ENCODE data around the gene WDR74.

Gene WDR74

DNA sequence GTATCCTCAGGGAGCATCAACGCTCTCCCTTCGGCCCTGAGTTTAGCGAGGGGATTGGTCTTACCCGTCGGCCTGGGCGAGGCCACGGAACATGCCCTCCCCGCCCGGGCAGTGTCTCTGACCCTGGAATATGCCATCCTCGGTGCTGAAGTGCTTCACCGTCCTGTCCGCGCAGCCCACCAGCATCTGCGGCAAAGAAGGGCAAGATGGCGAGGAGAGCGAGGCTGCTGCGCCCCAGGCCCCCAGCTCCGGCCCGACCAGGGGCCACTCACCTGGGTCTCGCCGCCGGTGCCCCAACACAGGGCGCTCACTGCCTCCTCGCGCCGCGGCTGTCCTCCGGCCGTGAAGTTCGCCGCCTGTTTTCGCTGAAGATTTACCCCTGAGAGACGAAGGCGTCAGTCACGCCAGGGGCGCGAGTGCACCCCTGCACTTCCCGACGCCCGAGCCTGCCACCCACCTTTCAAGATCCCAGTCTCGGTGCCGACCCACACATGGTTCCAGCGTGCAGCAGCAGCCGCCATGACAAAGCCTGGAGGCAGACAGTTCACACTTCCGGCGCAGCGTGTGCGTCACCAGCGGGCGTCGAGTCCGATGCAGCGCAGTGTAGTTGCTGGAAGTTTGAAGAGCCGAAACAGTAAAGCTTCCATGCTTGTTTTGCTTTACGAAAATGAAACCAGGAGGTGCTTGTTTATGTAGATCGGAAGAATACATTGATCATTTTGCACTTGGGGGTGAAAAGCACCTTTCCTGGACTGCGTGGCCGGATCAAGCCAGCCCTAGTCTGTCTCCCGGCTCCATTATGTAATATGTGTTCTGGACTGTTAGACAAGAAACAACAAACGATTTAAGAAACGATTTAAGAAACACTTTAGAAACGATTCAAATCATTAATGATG lies at the start of gene WDR74:
Gene WDR74, minus strand, starts transcription at position 541 of the 896 bp plus-strand sequence. Its CDS starts 20 bp downstream, at position 521.
- Histone ChIP-seq H3K4me3 (ENCODE audit: low read length) (peak within 1 kb of the TSS; percentile 96), H3K4me1 (ENCODE audit: control insufficient read depth, insufficient read depth, low read length) (peaks cover 12% of the 10 kb centered on the region), H3K9ac (ENCODE audit: low read length) (peak within 1 kb of the TSS; percentile 77), H3K36me3 (ENCODE audit: control insufficient read depth, insufficient read depth, low read length) (peaks cover 9% of the 10 kb centered on the region), H3K27ac (ENCODE audit: low read depth, low read length) (peak within 1 kb of the TSS; percentile 100), H3K27me3 (ENCODE audit: control insufficient read depth, insufficient read depth, low read length) (no peaks in the 10 kb centered on the region)

DNA sequence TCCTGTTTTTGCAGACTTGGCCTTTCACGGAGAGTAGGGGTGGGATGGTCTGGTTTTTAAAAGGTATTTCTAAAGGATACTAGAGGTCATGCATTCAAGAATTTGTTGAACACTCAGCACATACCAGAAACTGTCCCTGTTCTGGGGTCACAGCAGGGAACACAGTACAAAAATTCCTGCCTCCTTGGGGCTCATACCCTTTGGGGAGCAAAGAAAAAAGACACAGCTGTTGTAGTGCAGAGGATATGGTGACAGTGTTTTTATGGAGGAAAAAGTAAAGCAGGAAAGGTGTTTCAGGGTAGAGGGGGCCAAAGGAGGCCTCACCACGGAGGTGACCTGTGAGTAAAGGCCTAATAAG lies 49.7 kb upstream of the WDR74 start:
- Histone ChIP-seq H3K27ac (ENCODE audit: low read depth, low read length) (no peak overlapping the region), H3K4me1 (ENCODE audit: control insufficient read depth, insufficient read depth, low read length) (no peaks in the 10 kb centered on the region), H3K4me3 (ENCODE audit: low read length) (no peak overlapping the region), H3K36me3 (ENCODE audit: control insufficient read depth, insufficient read depth, low read length) (peaks cover 43% of the 10 kb centered on the region), H3K27me3 (ENCODE audit: control insufficient read depth, insufficient read depth, low read length) (no peaks in the 10 kb centered on the region), H3K9ac (ENCODE audit: low read length) (no peak overlapping the region)

- H3K27me3 ChIP-seq (ENCODE audit: control insufficient read depth, insufficient read depth, low read length): no peaks in the 10 kb centered on the region
Observed at GRCh38 chr11:62888406-62888805, 49.0 kb upstream of the WDR74 start.

DNA sequence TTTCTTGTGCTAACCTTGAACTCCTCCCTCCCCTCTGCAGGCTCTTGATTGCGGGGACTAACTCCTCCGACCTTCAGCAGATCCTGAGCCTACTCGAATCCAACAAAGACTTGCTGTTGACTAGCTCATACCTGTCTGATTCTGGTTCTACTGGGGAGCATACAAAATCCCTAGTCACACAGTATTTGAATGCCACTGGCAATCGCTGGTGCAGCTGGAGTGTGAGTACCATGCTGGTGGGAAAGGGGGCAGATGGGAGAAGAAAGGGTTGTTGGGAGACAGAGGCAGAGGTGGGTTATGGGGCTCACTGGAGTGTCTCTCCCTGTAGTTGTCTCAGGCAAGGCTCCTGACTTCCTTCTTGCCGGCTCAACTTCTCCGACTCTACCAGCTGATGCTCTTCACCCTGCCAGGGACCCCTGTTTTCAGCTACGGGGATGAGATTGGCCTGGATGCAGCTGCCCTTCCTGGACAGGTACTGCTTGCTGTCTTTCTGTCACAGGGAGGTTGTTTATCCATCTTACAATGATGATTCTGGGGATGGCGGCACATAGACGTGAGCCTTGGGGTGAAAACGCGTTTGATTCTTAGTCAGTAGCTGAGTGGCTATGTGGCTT lies 45.9 kb upstream of the WDR74 start:
- peaks cover 20% of the 10 kb centered on the region for H3K4me1 ChIP-seq (ENCODE audit: control insufficient read depth, insufficient read depth, low read length)

More at GRCh38 chr11:62888406-62888805, 49.0 kb upstream of the WDR74 start:
- Histone ChIP-seq H3K36me3 (ENCODE audit: control insufficient read depth, insufficient read depth, low read length) (peaks cover 49% of the 10 kb centered on the region), H3K27ac (ENCODE audit: low read depth, low read length) (no peak overlapping the region), H3K4me3 (ENCODE audit: low read length) (no peak overlapping the region), H3K4me1 (ENCODE audit: control insufficient read depth, insufficient read depth, low read length) (peaks cover 6% of the 10 kb centered on the region), H3K9ac (ENCODE audit: low read length) (no peak overlapping the region)

GRCh38 chr11:62883673-62884072 lies 44.3 kb upstream of the WDR74 start:
- H3K4me1 ChIP-seq (ENCODE audit: control insufficient read depth, insufficient read depth, low read length): peaks cover 31% of the 10 kb centered on the region
- peaks cover 3% of the 10 kb centered on the region for H3K27me3 ChIP-seq (ENCODE audit: control insufficient read depth, insufficient read depth, low read length)
- H3K36me3 ChIP-seq (ENCODE audit: control insufficient read depth, insufficient read depth, low read length): peaks cover 45% of the 10 kb centered on the region
- no peak overlapping the region for H3K4me3 ChIP-seq (ENCODE audit: low read length)
- H3K27ac ChIP-seq (ENCODE audit: low read depth, low read length): no peak overlapping the region
- H3K9ac ChIP-seq (ENCODE audit: low read length): no peak overlapping the region

More for the DNA sequence above, 45.9 kb upstream of the WDR74 start:
- no peak overlapping the region for H3K9ac ChIP-seq (ENCODE audit: low read length)
- no peak overlapping the region for H3K4me3 ChIP-seq (ENCODE audit: low read length)
- H3K36me3 ChIP-seq (ENCODE audit: control insufficient read depth, insufficient read depth, low read length): peaks cover 53% of the 10 kb centered on the region
- H3K27ac ChIP-seq (ENCODE audit: low read depth, low read length): no peak overlapping the region
- peaks cover 3% of the 10 kb centered on the region for H3K27me3 ChIP-seq (ENCODE audit: control insufficient read depth, insufficient read depth, low read length)

DNA sequence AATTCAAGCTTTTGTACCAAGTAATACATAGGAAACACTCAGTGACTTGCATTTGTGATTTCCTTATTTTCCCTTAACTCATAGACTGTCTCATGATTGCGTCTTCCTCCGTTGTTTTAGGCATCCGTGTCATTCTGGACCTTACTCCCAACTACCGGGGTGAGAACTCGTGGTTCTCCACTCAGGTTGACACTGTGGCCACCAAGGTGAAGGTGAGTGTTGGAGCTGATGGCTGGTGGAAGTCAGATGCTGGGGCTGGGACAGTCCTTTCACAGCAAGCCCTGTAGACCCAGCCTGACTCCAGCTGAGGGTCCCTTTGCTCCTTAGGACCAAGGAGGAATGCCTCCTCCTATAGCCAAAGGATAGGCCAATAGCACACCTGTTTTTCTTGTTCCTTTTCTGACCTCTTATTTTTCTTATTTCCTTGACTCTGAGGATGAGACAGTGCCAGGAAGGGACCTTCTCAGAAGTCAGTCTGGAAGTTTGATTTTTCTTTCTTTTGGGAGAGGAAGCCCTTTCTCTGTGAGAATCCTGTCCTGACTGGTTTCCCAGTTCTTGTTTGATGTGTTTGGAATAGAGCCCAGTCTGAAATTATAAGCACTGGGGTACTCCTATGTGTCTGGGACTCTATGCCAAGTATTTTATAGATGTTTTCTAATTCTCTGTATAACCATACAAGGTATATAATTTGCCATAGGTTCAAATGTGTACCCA lies 43.6 kb upstream of the WDR74 start:
- no peak overlapping the region for H3K4me3 ChIP-seq (ENCODE audit: low read length)
- no peak overlapping the region for H3K27ac ChIP-seq (ENCODE audit: low read depth, low read length)
- H3K4me1 ChIP-seq (ENCODE audit: control insufficient read depth, insufficient read depth, low read length): peaks cover 31% of the 10 kb centered on the region
- no peak overlapping the region for H3K9ac ChIP-seq (ENCODE audit: low read length)
- H3K36me3 ChIP-seq (ENCODE audit: control insufficient read depth, insufficient read depth, low read length): peaks cover 37% of the 10 kb centered on the region
- peaks cover 3% of the 10 kb centered on the region for H3K27me3 ChIP-seq (ENCODE audit: control insufficient read depth, insufficient read depth, low read length)

DNA sequence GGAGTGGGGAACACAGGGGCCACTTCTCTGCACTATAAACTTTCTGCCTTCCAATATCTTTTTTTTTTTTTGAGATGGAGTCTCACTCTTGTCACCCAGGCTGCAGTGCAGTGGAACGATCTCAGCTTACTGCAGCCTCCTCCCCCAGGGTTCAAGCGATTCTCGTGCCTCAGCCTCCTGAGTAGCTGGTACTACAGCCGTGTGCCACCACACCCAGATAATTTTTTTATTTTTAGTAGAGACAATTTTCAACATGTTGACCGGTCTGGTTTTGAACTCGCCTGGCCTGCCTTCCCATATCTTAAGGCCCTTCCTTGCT lies 43.0 kb upstream of the WDR74 start:
- Histone ChIP-seq H3K27me3 (ENCODE audit: control insufficient read depth, insufficient read depth, low read length) (peaks cover 3% of the 10 kb centered on the region), H3K9ac (ENCODE audit: low read length) (no peak overlapping the region), H3K27ac (ENCODE audit: low read depth, low read length) (peak overlapping the region; percentile 99), H3K4me1 (ENCODE audit: control insufficient read depth, insufficient read depth, low read length) (peaks cover 31% of the 10 kb centered on the region), H3K36me3 (ENCODE audit: control insufficient read depth, insufficient read depth, low read length) (peaks cover 34% of the 10 kb centered on the region), H3K4me3 (ENCODE audit: low read length) (peak overlapping the region; percentile 100)

- Histone ChIP-seq H3K36me3 (ENCODE audit: control insufficient read depth, insufficient read depth, low read length) (peaks cover 30% of the 10 kb centered on the region), H3K27me3 (ENCODE audit: control insufficient read depth, insufficient read depth, low read length) (peaks cover 3% of the 10 kb centered on the region), H3K9ac (ENCODE audit: low read length) (peak overlapping the region; percentile 99), H3K27ac (ENCODE audit: low read depth, low read length) (peak overlapping the region; percentile 99), H3K4me1 (ENCODE audit: control insufficient read depth, insufficient read depth, low read length) (peaks cover 31% of the 10 kb centered on the region), H3K4me3 (ENCODE audit: low read length) (peak overlapping the region; percentile 100)
Observed at GRCh38 chr11:62881579-62882430, 42.4 kb upstream of the WDR74 start.

DNA sequence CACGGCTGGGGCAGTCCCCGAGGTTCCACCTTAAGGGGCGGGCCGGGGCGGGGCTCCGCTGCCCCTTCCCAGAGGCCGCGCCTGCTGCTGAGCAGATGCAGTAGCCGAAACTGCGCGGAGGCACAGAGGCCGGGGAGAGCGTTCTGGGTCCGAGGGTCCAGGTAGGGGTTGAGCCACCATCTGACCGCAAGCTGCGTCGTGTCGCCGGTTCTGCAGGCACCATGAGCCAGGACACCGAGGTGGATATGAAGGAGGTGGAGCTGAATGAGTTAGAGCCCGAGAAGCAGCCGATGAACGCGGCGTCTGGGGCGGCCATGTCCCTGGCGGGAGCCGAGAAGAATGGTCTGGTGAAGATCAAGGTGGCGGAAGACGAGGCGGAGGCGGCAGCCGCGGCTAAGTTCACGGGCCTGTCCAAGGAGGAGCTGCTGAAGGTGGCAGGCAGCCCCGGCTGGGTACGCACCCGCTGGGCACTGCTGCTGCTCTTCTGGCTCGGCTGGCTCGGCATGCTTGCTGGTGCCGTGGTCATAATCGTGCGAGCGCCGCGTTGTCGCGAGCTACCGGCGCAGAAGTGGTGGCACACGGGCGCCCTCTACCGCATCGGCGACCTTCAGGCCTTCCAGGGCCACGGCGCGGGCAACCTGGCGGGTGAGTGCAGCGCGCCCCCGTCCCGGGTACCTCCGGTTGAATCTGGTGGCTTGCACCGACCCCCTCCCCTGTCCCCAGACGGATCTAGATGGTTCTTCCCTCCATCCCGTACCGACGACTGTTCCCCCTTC lies 41.6 kb upstream of the WDR74 start, which contains the start of gene SLC3A2:
Gene SLC3A2, plus strand, starts transcription at position 94 of the 776 bp plus-strand sequence. Its CDS starts 128 bp downstream, at position 222.
- H3K9ac ChIP-seq (ENCODE audit: low read length): peak within 1 kb of the TSS; percentile 99
- peaks cover 31% of the 10 kb centered on the region for H3K4me1 ChIP-seq (ENCODE audit: control insufficient read depth, insufficient read depth, low read length)
- H3K36me3 ChIP-seq (ENCODE audit: control insufficient read depth, insufficient read depth, low read length): peaks cover 25% of the 10 kb centered on the region
- peak within 1 kb of the TSS; percentile 99 for H3K27ac ChIP-seq (ENCODE audit: low read depth, low read length)
- peaks cover 3% of the 10 kb centered on the region for H3K27me3 ChIP-seq (ENCODE audit: control insufficient read depth, insufficient read depth, low read length)
- H3K4me3 ChIP-seq (ENCODE audit: low read length): peak within 1 kb of the TSS; percentile 100

DNA sequence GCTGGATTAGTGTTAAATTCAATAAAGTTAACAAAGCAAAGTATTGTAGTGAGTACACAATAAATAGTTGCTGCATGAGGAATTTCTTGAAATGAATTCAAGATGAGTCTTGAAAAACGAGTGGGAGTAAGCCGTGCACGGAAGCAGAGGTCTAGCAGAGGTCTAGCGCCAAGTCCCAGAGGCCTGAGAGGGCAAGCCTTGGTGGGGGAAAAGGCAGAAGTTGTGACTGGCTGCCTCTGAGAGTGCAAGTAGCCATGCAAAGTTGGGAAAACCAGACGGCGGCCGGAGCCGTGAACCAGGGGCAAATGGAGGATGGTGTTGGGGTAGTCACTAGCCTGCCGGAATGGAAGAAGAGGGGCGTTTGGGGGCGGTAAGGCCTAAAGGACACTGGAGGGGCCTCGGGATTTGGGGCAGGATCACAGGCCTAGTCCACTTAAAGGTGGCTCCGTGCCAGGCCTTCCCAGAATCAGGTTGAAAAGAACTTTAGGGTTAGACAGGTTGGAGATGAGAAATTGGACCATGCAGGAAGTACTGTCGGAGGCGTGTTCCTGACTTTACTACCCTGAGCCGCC lies 40.9 kb upstream of the WDR74 start:
- H3K4me1 ChIP-seq (ENCODE audit: control insufficient read depth, insufficient read depth, low read length): peaks cover 31% of the 10 kb centered on the region
- peak overlapping the region; percentile 25 for H3K9ac ChIP-seq (ENCODE audit: low read length)
- peaks cover 3% of the 10 kb centered on the region for H3K27me3 ChIP-seq (ENCODE audit: control insufficient read depth, insufficient read depth, low read length)
- H3K36me3 ChIP-seq (ENCODE audit: control insufficient read depth, insufficient read depth, low read length): peaks cover 19% of the 10 kb centered on the region
- peak overlapping the region; percentile 99 for H3K27ac ChIP-seq (ENCODE audit: low read depth, low read length)
- H3K4me3 ChIP-seq (ENCODE audit: low read length): peak overlapping the region; percentile 100
